ENCODE data around the gene ABCA4. TPM values are rescaled to one million over a fixed set of nuclear protein-coding genes. Genes with fewer than 3 reads are reported as not detected.
"Not testable (repeated sequence)": the region's sequence is repeated elsewhere in the genome, so short reads cannot be mapped to it uniquely, and the experiment has no call there.

Gene ABCA4
- 0.14 and 0.45 TPM in 2 replicates for total RNA-seq
- long read RNA-seq, partial matches to known transcripts: 1 of 1 reads
- long read RNA-seq, other reads (novel, unspliced or antisense): 0 of 1 reads

DNA sequence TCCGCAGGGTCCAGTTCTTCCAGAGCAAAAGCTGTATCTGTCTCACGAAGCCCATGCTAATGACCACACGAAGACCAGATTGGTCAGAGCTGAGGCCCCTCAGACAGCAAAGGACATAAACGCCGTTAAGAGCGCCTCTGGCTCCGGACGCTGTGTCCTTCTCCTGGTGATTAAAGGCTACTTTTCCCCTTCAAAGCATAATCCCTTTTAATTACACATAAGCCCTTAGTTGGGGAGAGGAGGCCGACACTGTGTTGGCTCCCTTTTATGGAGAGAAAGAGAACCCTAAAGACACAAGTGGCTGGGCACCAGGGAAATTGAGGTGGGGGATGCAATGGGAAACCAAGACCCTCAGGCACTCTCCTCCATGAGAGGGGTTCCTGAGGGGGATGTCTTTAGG, at the start of gene ABCA4:
ABCA4 (minus strand) TSS at position 158 of the 400 bp plus-strand sequence; CDS start at position 55, 103 bp downstream.
- H3K4me3 Mint-ChIP-seq: no peak within 1 kb of the TSS
- TF ChIP-seq, protein P1, sequence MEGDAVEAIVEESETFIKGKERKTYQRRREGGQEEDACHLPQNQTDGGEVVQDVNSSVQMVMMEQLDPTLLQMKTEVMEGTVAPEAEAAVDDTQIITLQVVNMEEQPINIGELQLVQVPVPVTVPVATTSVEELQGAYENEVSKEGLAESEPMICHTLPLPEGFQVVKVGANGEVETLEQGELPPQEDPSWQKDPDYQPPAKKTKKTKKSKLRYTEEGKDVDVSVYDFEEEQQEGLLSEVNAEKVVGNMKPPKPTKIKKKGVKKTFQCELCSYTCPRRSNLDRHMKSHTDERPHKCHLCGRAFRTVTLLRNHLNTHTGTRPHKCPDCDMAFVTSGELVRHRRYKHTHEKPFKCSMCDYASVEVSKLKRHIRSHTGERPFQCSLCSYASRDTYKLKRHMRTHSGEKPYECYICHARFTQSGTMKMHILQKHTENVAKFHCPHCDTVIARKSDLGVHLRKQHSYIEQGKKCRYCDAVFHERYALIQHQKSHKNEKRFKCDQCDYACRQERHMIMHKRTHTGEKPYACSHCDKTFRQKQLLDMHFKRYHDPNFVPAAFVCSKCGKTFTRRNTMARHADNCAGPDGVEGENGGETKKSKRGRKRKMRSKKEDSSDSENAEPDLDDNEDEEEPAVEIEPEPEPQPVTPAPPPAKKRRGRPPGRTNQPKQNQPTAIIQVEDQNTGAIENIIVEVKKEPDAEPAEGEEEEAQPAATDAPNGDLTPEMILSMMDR (conservative IDR thresholded peaks at IDR 0.05): no peak
- H3K27me3 Mint-ChIP-seq (ENCODE audit: low read depth): no peaks in the 10 kb centered on the region
- DNase-seq (ENCODE audit: low read depth, low spot score): no peak
- no peaks in the 10 kb centered on the region for H3K36me3 Mint-ChIP-seq (ENCODE audit: low read depth)
- H3K27ac Mint-ChIP-seq (ENCODE audit: unreplicated experiment): peak within 1 kb of the TSS; percentile 73
- H3K9me3 Mint-ChIP-seq: no peaks in the 10 kb centered on the region
- peaks cover 38% of the 10 kb centered on the region for H3K4me1 Mint-ChIP-seq

DNA sequence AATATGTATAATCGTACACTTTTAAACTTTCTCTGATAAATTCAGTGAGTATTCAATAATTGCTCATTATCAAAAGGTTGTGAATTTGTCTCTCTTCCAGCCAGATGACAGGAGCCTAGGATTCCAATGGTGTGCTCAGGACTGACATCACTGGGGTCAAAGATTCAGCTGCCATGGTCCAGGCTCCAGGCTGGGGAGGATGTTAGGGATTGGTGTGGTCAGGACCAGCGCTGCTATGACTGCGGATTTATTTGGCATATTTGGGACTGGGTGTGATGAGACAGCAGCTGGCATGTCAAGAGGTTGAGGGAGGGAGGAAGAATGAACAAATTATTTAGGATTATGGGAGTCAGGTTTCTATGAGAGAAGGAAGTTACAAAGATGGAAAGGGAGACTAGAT, 48.2 kb upstream of the ABCA4 start:
- Mint-ChIP-seq H3K27me3 (ENCODE audit: low read depth) (no peaks in the 10 kb centered on the region), H3K4me1 (no peaks in the 10 kb centered on the region), H3K27ac (ENCODE audit: unreplicated experiment) (no peak overlapping the region), H3K9me3 (peaks cover 5% of the 10 kb centered on the region), H3K36me3 (ENCODE audit: low read depth) (no peaks in the 10 kb centered on the region), H3K4me3 (no peak overlapping the region)
- no peak for DNase-seq (ENCODE audit: low read depth, low spot score)
- TF ChIP-seq, protein P1 (conservative IDR thresholded peaks at IDR 0.05): no peak

DNA sequence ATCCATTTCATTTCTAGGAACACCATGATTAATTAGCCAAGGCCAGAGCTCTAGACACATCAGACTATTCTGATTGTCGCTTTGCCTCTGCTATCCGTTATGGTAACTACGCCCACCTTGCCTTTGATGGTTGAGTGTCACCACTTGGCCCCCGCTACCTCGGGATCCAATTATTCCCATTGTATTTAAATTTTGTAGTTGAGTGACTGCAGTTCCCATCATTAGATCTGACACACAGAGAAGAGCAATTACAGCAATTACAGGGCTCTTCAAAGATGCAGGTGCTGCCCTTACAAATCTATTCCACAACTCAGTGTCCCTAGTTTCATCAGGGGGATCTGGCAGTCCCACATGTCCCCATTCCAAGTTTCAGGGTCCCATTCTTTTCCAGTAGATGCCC, 44.9 kb upstream of the ABCA4 start:
- Mint-ChIP-seq H3K27ac (ENCODE audit: unreplicated experiment) (no peak overlapping the region), H3K27me3 (ENCODE audit: low read depth) (no peaks in the 10 kb centered on the region), H3K9me3 (peaks cover 12% of the 10 kb centered on the region), H3K4me1 (no peaks in the 10 kb centered on the region), H3K4me3 (no peak overlapping the region), H3K36me3 (ENCODE audit: low read depth) (no peaks in the 10 kb centered on the region)
- TF ChIP-seq, protein P1 (conservative IDR thresholded peaks at IDR 0.05): no peak
- DNase-seq (ENCODE audit: low read depth, low spot score): no peak

DNA sequence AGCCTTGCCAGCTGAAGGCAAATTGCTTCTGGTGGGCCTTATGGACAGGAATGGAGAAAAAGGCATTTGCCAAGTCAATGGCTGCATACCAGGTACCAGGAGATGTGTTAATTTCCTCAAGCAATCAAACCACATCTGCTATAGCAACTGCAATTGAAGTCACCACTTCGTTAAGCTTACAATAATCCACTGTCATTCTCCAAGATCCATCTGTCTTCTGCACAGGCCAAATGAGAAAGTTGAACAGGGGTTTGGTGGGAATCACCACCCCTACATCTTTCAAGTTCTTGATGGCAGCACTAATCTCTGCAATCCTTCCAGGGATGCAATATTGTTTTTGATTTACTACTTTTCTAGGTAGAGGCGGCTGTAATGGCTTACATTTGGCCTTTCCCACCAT, 43.9 kb upstream of the ABCA4 start:
- H3K9me3 Mint-ChIP-seq: peaks cover 12% of the 10 kb centered on the region
- not testable (repeated sequence) for H3K36me3 Mint-ChIP-seq (ENCODE audit: low read depth); H3K27me3 Mint-ChIP-seq (ENCODE audit: low read depth); H3K4me3 Mint-ChIP-seq; H3K27ac Mint-ChIP-seq (ENCODE audit: unreplicated experiment); H3K4me1 Mint-ChIP-seq; DNase-seq (ENCODE audit: low read depth, low spot score)

DNA sequence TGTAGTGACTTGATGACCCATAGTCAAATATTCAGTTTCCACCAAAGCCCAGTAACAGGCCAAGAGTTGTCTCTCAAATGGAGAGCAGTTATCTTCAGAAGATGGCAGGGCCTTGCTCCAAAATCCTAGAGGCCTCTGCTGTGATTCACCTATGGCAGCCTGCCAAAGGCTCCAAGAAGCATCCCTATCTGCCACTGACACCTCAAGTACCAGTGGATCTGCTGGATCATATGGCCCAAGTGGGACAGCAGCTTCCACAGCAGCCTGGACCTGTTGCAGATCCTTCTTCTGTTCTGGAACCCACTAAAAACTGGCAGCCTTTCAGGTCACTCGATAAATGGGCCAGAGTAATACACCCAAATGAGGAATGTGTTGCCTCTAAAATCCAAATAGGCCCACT, 43.2 kb upstream of the ABCA4 start:
- H3K27ac Mint-ChIP-seq (ENCODE audit: unreplicated experiment); H3K4me1 Mint-ChIP-seq; H3K36me3 Mint-ChIP-seq (ENCODE audit: low read depth); H3K4me3 Mint-ChIP-seq; DNase-seq (ENCODE audit: low read depth, low spot score); H3K27me3 Mint-ChIP-seq (ENCODE audit: low read depth): not testable (repeated sequence)
- H3K9me3 Mint-ChIP-seq: peaks cover 12% of the 10 kb centered on the region

DNA sequence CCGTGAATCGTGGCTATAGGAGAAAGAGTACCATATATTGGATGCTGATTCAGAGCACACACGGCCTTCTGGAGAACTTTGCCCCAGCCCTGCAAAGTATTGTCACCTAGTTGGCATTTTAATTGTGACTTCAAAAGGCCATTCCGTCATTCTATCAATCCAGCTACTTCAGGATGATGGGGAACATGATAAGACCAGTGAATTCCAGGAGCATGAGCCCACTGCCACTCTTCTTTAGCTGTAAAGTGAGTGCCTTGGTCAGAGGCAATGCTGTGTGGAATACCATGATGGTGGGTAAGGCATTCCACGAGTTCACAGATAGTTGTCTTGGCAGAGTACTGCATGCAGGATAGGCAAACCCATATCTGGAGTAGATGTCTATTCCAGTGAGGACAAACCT, 42.3 kb upstream of the ABCA4 start:
- H3K4me3 Mint-ChIP-seq; DNase-seq (ENCODE audit: low read depth, low spot score); H3K36me3 Mint-ChIP-seq (ENCODE audit: low read depth); H3K27me3 Mint-ChIP-seq (ENCODE audit: low read depth); H3K27ac Mint-ChIP-seq (ENCODE audit: unreplicated experiment); H3K4me1 Mint-ChIP-seq: not testable (repeated sequence)
- H3K9me3 Mint-ChIP-seq: peaks cover 12% of the 10 kb centered on the region

DNA sequence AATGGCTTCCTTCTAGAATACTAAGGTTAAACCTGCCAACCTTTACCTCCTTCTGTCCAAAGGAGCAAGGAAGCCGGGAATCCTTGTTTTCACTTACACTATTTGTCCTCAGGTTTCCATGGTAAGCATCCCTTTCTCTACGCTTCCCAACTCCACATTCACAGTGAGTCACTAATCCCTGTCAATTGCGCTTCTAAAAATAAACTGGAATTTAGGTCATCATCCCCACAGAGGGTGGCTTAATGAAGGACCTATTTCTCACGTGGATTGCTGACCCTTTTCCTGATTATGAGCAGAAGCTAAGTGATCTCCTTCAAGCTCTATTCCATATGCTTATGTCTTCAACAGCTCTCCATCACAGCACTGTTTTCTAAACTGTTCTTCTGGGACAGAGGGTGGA, 39.9 kb upstream of the ABCA4 start:
- TF ChIP-seq, protein P1 (conservative IDR thresholded peaks at IDR 0.05): no peak
- H3K4me3 Mint-ChIP-seq: no peak overlapping the region
- H3K9me3 Mint-ChIP-seq: peaks cover 8% of the 10 kb centered on the region
- H3K27ac Mint-ChIP-seq (ENCODE audit: unreplicated experiment): no peak overlapping the region
- no peaks in the 10 kb centered on the region for H3K4me1 Mint-ChIP-seq
- no peaks in the 10 kb centered on the region for H3K36me3 Mint-ChIP-seq (ENCODE audit: low read depth)
- H3K27me3 Mint-ChIP-seq (ENCODE audit: low read depth): no peaks in the 10 kb centered on the region
- no peak for DNase-seq (ENCODE audit: low read depth, low spot score)
